HG03045 (cell line): ENCODE measurements around the gene RUVBL1.

ENCODE experiments used
- ATAC-seq: cut with Tn5 transposase; IDR thresholded peaks from one replicate; pipeline ENCODE4 v1.9.1; 2021; ENCODE audit warnings: mild to moderate bottlenecking, moderate library complexity; ENCODE audit not compliant: unreplicated experiment

Gene RUVBL1

GRCh38 chr3:128083980-128084674, 39.5 kb downstream of the RUVBL1 start:
- ATAC-seq = no peak

DNA sequence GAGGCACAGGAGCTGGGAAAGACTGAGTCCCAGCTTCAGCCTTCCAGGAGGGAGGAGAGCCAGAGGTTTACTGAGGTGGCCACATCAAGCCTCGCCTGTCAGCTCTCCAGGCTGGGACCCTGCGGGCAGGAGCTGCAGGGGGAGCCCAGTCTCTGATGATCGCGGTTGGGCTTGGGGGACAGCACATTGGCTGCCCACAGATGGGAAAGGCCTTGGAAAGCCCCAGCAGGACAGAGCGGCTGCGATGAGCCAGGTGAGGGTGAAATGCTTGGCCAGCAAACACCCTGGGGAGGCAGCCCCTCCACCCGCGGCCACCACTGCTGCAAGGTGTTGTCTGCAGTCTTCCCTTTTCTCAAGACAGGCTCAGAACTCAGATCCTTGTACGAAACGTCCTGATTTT, 40.2 kb downstream of the RUVBL1 start:
- ATAC-seq = no peak

- ATAC-seq = no peak
Observed at GRCh38 chr3:128082546-128082945, 41.1 kb downstream of the RUVBL1 start.

DNA sequence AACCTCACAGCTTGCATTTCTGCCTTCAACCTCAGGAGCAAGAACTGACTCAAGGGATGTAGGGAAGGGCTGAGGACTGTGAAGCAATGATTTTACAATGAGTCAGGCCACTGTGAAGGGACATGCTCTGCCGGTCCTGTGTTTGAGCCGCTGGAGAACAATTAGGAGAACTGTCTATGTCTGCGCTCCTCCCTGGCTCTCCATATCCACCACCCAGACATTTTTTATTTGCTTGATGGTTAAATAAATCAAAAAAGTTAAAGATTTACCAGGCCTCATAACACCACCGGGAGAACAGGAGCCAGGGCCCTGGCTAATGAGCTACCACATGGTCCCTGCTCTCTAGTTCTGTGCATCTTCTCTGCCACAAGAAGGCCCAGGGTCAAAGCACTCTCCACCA, 41.8 kb downstream of the RUVBL1 start:
- no peak for ATAC-seq

GRCh38 chr3:128081226-128081625, 42.4 kb downstream of the RUVBL1 start:
- ATAC-seq = no peak

DNA sequence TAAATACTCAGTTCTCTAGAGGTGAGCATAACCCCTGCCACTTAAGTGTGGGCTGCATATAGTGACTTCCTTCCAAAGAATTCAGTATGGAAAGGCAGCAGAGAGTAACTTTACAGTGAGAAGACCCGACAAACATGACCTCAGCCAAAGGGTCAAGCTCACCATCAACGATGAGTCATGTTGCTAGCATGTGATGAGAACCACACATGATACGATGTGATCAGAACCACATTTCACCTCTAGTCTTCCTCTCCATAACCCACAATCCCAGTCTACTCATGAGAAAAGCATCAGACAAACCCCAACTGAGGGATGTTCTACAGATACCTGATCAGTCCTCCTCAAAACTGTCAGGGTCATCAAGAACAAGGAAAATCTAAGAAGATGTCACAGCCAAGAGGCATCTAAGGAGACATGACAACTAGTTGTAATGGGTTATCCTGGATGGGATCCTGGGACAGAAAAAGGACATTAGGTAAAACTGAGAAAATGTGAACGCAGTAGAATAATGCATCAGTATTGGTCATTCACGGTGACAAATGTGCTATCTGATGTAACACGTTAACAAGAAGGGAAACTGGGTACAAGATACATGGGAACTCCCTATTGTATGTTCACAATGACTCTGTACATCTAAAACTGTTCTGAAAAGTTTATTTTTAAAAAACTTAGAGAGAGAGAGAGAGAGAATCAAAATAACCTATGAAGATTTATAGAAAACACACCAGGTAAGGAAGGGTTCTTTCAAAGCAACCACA, 43.1 kb downstream of the RUVBL1 start:
- ATAC-seq = no peak

DNA sequence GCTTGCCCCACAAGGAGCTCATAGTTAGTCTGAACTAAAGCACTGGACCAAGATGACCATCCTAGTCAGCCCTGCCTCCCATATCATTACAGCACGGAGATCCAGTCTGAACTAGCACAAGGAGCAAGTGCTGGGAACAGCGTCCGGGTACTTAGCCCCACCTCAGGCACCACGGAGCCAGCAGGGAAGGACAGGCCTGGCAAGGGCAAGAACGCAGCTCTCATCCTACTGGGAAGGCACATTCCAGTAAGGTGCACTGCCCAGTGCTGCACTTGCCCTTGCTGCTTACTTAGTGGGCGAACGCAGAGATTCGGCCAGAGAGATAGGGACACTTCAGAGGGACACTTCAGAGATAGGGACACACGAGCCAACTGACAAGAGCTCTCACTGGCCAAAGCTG, 43.8 kb downstream of the RUVBL1 start:
- no peak for ATAC-seq

DNA sequence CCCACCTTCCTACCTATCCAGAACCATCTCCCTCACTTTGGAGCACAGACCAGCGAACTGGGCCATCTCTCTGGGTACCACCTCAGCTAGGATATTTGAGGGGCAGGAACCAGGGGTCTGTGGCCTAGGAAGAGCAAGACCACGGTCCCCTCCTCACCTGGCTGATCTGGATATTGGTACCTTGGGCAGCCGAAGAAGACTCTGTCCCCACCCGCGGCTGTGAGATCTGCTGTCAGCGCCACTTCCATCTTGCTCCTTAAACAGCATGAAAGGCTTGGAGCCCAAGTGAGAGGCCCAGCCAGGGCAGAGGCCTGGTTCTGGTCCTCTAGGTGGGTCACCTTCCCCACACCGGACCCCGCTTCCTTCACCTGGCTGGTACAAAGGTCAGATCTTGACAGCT, 44.7 kb downstream of the RUVBL1 start:
- ATAC-seq = no peak

GRCh38 chr3:128078322-128078721, 45.3 kb downstream of the RUVBL1 start:
- ATAC-seq = no peak

GRCh38 chr3:128077665-128078064, 45.9 kb downstream of the RUVBL1 start:
- ATAC-seq = no peak

- ATAC-seq = no peak
Observed at GRCh38 chr3:128077202-128077624, 46.4 kb downstream of the RUVBL1 start.

GRCh38 chr3:128076483-128077201, 47.0 kb downstream of the RUVBL1 start:
- ATAC-seq = no peak

- ATAC-seq = peak; percentile 63
Observed at GRCh38 chr3:128075522-128076482, 47.8 kb downstream of the RUVBL1 start.

DNA sequence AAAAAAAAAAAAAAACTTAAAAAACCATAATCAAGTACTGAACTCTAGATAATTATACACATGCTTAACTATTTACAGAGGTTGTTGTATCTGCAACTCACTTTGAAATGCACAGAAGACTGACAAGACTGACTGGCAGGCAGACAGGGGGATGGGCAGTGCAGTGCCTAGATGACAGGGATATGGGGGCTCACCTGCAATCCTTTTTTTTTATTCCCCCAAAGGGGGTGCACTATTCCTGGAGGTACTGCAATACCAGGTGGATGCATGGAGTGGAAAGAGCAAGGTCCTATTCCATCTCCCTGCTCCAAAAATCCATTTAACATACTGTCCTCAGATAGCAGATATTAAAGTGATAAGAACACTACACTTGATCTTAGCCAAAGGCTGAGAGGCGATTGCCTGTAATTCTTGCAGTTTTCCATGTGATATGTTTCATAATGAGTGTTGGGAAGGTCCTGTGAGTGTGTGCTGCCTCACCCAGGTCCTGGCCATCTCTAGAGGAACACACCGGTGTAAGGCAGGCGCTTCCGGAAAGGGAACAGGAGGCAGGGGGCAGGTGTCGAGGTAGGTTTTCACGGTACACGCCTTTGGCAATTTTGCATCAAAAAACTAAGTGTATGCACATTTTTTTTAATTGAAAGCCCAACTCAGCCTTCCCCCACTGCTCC, 48.6 kb downstream of the RUVBL1 start:
- ATAC-seq = no peak

- no peak for ATAC-seq
Observed at GRCh38 chr3:128073807-128074206, 49.8 kb downstream of the RUVBL1 start.

DNA sequence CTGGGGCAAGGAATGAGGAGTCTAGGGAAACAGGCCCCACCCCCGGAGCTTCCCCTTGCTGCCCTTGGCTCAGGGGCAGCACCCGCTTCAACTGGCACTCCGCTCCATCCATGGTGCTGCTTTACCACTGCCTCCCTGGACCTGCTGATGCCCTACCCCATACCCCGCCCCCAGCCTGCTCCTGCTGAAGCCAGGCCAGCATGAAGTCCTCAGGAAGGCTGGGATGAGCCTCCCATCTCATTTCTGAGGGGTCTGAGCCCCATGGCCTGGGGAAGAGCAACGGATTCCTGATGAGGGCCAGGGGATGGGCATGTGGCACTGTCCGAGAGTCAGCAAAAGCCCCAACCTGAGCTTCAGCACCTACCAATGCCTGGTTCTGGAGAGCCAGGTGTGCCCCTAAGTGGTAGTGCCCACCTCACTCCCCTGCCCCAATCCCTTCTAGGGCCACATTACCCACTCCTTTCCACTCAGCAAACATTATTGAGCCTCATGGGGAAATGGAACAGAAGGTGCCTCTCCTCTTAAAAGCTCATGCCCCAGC, 50.4 kb downstream of the RUVBL1 start:
- ATAC-seq = no peak

- ATAC-seq = no peak
Observed at GRCh38 chr3:128072454-128073184, 51.0 kb downstream of the RUVBL1 start.

DNA sequence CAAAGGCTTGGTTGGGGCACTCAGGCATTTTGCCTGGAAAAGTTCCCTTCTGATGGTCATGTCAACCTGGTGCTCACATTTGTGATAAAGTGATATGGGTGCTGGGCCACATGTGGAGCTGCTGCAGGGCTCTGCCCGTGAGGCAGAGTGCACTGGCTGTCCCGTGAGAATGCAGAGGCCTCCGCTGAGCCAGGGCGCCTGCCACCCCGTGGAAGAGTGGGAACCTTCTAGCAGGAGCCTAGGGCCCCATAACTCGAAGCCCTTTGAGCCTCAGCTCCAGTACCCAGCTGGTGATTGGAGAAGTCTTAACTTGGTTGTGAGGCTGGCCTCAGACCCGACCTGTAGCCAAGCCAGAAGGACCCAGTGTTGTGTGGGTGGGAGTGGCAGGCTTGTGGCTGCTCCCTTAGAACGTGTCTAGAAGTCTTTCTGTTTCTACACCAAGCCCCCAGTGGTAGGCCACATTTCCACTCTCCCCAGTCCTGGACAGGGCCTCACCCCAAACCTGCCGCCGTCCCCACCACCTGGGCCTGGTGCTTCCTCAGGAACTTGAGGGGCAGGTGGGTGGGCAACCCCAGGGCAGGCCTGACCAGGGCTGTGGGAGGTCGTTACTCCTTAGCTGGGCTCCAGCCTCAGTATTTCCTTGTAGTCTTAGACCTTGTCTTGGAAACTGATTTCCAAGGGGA, 51.7 kb downstream of the RUVBL1 start:
- no peak for ATAC-seq
